ENCODE results near the gene TMEM17.

The TMEM17 gene

GRCh38 chr2:62452701-62453454, 53.1 kb downstream of the TMEM17 start:
- DNase-seq: no peak

- DNase-seq: no peak
Measured at GRCh38 chr2:62450716-62451191, 55.2 kb downstream of the TMEM17 start.

Measured in effector CD4-positive, alpha-beta T cell (primary cell).